PC-3 (cell line): ENCODE data around the gene MRPL33.

Experiments
- EZH2phosphoT487 ChIP-seq: fragments of 300-600 bp; sonication (generic); IDR thresholded peaks from 2 replicates; pipeline ENCODE4 v1.6.1; 2018; ENCODE audit warnings: mild to moderate bottlenecking, antibody characterized with exemption, low read length, borderline replicate concordance
- TF ChIP-seq, protein P1 (sequence below): fragments of 300-600 bp; sonication (generic); conservative IDR thresholded peaks from 2 replicates; pipeline ENCODE4 v1.5.1; 2017; ENCODE audit warnings: antibody characterized with exemption, low read depth, mild to moderate bottlenecking, low read length

DNA sequence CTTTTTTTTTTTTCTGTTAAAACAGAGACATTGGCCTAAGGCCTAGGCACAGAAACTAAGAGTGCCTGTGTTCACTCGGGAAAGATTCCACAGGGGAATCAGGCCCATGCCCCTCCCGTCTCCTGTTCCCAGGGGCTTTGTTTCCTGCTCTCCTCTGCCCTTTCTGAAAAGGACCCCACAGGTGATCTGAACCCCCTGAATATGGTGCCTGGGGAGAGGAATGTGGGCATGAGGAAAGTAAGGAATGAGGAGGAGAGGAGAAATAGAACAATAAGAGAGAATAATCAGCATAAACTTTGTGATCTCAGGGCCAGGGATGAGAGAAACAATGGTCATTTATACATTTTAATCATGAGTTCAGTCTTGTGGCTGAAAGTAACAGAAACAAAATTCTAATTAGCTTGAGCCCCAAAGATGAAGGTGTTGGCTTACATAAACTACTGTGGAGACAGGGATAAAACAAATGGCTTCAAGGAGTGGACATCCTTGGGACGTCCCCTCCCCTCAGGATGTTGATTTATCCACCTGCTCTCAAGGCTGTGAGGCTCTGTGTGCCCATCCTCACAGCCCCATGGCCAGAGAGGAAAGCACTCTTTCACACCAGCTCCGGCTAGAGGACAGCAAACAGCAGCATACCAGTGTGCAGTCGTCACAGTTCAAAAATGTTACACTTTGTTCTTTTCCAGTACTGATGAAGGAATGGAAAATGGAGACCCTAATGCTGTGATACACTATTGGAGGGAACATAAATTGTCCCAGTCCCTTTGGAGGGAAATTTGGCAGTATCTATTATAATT is 46.4 kb upstream of the MRPL33 start:
- no peak for TF ChIP-seq EZH2phosphoT487
- TF ChIP-seq, protein P1, sequence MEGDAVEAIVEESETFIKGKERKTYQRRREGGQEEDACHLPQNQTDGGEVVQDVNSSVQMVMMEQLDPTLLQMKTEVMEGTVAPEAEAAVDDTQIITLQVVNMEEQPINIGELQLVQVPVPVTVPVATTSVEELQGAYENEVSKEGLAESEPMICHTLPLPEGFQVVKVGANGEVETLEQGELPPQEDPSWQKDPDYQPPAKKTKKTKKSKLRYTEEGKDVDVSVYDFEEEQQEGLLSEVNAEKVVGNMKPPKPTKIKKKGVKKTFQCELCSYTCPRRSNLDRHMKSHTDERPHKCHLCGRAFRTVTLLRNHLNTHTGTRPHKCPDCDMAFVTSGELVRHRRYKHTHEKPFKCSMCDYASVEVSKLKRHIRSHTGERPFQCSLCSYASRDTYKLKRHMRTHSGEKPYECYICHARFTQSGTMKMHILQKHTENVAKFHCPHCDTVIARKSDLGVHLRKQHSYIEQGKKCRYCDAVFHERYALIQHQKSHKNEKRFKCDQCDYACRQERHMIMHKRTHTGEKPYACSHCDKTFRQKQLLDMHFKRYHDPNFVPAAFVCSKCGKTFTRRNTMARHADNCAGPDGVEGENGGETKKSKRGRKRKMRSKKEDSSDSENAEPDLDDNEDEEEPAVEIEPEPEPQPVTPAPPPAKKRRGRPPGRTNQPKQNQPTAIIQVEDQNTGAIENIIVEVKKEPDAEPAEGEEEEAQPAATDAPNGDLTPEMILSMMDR, result no peak
